ENCODE data around the gene ZBTB12. TPM values are rescaled to one million over a fixed set of nuclear protein-coding genes. Genes with fewer than 3 reads are reported as not detected.

Gene ZBTB12
- total RNA-seq, 2 donors from 2014 or later, result 25.4 to 29.9 TPM

DNA sequence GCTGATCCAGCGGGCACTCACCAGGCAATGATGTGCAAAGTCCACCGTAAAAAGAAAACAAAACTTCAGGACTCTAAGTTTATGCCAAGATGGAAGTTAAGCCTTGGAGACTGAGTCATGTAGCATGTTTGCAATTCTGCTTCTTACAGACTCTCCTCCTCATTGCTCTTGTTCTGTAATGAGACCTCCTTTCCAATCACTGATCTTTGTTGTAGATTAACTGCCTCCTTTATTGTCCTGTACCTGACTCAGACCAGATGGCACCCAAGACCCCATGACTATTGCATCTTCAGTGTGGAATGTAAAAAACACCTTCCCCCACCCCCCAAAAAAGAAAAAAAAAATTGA is 50.4 kb downstream of the ZBTB12 start:
- Histone ChIP-seq H3K4me3 (ENCODE audit: low read length) (no peak overlapping the region), H3K27me3 (ENCODE audit: control insufficient read depth, insufficient read depth, low read length, poor library complexity, severe bottlenecking) (no peaks in the 10 kb centered on the region), H3K9me3 (ENCODE audit: control insufficient read depth, low read length) (peaks cover 9% of the 10 kb centered on the region), H3K9ac (ENCODE audit: extremely low read depth, low read length, poor library complexity, severe bottlenecking) (no peak overlapping the region), H3K4me1 (ENCODE audit: control insufficient read depth, insufficient read depth, low read length) (peaks cover 3% of the 10 kb centered on the region), H3K36me3 (ENCODE audit: control insufficient read depth, insufficient read depth, low read length) (peaks cover 4% of the 10 kb centered on the region), H3K27ac (ENCODE audit: low read depth, low read length) (no peak overlapping the region)
- 99 to 100% methylated on average over 2 of the region's 2 CpGs for WGBS, 2 experiments (ENCODE audit: insufficient coverage in 1 of 2, insufficient read length in 1 of 2)
- Mint-ChIP-seq H3K4me1 (peaks cover 7% of the 10 kb centered on the region), H3K9me3 (peaks cover 24% of the 10 kb centered on the region), H3K27me3 (ENCODE audit: insufficient read depth) (peaks cover 6% of the 10 kb centered on the region), H3K4me3 (peak overlapping the region; percentile 20), H3K36me3 (ENCODE audit: low read depth) (peaks cover 15% of the 10 kb centered on the region), H3K27ac (peak overlapping the region; percentile 67)
- TF ChIP-seq, protein P1, sequence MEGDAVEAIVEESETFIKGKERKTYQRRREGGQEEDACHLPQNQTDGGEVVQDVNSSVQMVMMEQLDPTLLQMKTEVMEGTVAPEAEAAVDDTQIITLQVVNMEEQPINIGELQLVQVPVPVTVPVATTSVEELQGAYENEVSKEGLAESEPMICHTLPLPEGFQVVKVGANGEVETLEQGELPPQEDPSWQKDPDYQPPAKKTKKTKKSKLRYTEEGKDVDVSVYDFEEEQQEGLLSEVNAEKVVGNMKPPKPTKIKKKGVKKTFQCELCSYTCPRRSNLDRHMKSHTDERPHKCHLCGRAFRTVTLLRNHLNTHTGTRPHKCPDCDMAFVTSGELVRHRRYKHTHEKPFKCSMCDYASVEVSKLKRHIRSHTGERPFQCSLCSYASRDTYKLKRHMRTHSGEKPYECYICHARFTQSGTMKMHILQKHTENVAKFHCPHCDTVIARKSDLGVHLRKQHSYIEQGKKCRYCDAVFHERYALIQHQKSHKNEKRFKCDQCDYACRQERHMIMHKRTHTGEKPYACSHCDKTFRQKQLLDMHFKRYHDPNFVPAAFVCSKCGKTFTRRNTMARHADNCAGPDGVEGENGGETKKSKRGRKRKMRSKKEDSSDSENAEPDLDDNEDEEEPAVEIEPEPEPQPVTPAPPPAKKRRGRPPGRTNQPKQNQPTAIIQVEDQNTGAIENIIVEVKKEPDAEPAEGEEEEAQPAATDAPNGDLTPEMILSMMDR (conservative IDR thresholded peaks at IDR 0.05), result no peak
- DNase-seq, result no peak

DNA sequence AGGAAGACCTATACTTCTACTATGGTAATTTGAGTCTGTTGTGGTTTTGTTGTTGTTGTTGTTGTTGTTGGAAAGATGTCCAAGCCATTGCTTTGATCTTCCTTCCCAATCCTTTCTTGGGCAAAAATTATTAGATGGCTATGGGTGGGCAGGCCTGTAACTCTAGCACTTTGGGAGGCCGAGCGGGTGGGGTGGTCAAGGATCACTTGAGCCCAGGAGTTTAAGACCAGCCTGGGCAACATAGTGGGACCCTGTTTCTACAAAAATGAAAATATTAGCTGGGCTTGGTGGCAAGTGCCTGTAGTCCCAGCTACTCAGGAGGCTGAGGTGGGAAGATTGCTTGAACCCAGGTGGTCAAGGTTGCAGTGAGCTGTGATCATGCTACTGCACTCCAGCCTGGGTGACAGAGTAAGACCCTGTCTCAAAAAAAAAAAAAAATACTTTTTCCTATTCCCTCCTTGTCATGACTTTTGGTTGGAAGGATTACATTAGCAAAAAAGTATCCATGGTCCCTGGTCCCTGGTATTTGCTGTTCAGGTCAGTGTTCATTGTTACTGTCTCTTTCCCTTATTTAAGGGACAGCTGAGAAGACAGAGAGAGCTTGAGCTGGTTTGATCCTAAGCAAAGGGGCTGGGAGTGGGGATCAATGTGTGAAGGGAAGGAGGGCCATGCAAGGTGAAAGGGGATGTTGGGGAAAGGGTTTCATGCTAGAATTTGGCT is 51.0 kb downstream of the ZBTB12 start:
- H3K9me3 ChIP-seq (ENCODE audit: control insufficient read depth, low read length), result peaks cover 9% of the 10 kb centered on the region
- H3K9me3 Mint-ChIP-seq, result peaks cover 24% of the 10 kb centered on the region
- no peak overlapping the region for H3K9ac ChIP-seq (ENCODE audit: extremely low read depth, low read length, poor library complexity, severe bottlenecking)
- DNase-seq, result no peak
- H3K27me3 ChIP-seq (ENCODE audit: control insufficient read depth, insufficient read depth, low read length, poor library complexity, severe bottlenecking), result no peaks in the 10 kb centered on the region
- H3K4me1 ChIP-seq (ENCODE audit: control insufficient read depth, insufficient read depth, low read length), result peaks cover 3% of the 10 kb centered on the region
- H3K27me3 Mint-ChIP-seq (ENCODE audit: insufficient read depth), result peaks cover 6% of the 10 kb centered on the region
- no peak overlapping the region for H3K4me3 ChIP-seq (ENCODE audit: low read length)
- peak overlapping the region; percentile 67 for H3K27ac Mint-ChIP-seq
- H3K4me3 Mint-ChIP-seq, result peak overlapping the region; percentile 20
- peaks cover 15% of the 10 kb centered on the region for H3K36me3 Mint-ChIP-seq (ENCODE audit: low read depth)
- TF ChIP-seq, protein P1 (conservative IDR thresholded peaks at IDR 0.05), result no peak
- H3K4me1 Mint-ChIP-seq, result peaks cover 7% of the 10 kb centered on the region
- peaks cover 4% of the 10 kb centered on the region for H3K36me3 ChIP-seq (ENCODE audit: control insufficient read depth, insufficient read depth, low read length)
- no peak overlapping the region for H3K27ac ChIP-seq (ENCODE audit: low read depth, low read length)
- 95 to 100% methylated on average over 2 of the region's 2 CpGs for WGBS, 2 experiments (ENCODE audit: insufficient coverage in 1 of 2, insufficient read length in 1 of 2)

Other genes with a start within 250 kb of the ZBTB12 start
- gene BAG6, start 249.4 kb downstream of the ZBTB12 start, total RNA-seq, result 100 to 1,000 TPM; 413 to 428 TPM
- 1 to 10 TPM; 1.6 to 3.2 TPM for gene APOM, start 246.2 kb downstream of the ZBTB12 start, total RNA-seq
- 10 to 100 TPM; 14.0 to 14.9 TPM for gene C6orf47, start 241.3 kb downstream of the ZBTB12 start, total RNA-seq
- 10 to 100 TPM; 16.1 to 21.3 TPM for gene GPANK1, start 237.1 kb downstream of the ZBTB12 start, total RNA-seq
- 100 to 1,000 TPM; 155 to 171 TPM for gene CSNK2B, start 236.0 kb downstream of the ZBTB12 start, total RNA-seq
- 10 to 100 TPM; 13.9 to 17.0 TPM for gene LY6G5B, start 232.1 kb downstream of the ZBTB12 start, total RNA-seq
- gene LY6G5C, start 221.0 kb downstream of the ZBTB12 start, total RNA-seq, result 1 to 10 TPM in 1 of 2 donors, under 1 TPM in 1; 0.93 to 2.0 TPM
- 10 to 100 TPM; 38.3 to 59.5 TPM for gene ABHD16A, start 198.8 kb downstream of the ZBTB12 start, total RNA-seq
- gene LY6G6F, start 195.2 kb downstream of the ZBTB12 start, total RNA-seq, result not detected
- not detected for gene LY6G6D, start 186.7 kb downstream of the ZBTB12 start, total RNA-seq
- gene LY6G6C, start 180.3 kb downstream of the ZBTB12 start, total RNA-seq, result under 1 TPM; 0.29 to 0.38 TPM
- gene MPIG6B, start 178.7 kb downstream of the ZBTB12 start, total RNA-seq, result not detected
- 100 to 1,000 TPM; 150 to 153 TPM for gene DDAH2, start 172.8 kb downstream of the ZBTB12 start, total RNA-seq
- 100 to 1,000 TPM; 289 to 380 TPM for gene CLIC1, start 165.6 kb downstream of the ZBTB12 start, total RNA-seq
- 10 to 100 TPM; 35.7 to 57.2 TPM for gene MSH5, start 162.1 kb downstream of the ZBTB12 start, total RNA-seq
- gene SAPCD1, start 139.4 kb downstream of the ZBTB12 start, total RNA-seq, result 1 to 10 TPM; 7.9 to 8.4 TPM
- under 1 TPM; 0.64 to 0.95 TPM for gene VWA7, start 124.8 kb downstream of the ZBTB12 start, total RNA-seq
- gene VARS1, start 106.3 kb downstream of the ZBTB12 start, total RNA-seq, result 10 to 100 TPM; 81.4 to 83.1 TPM
- 100 to 1,000 TPM; 106 to 119 TPM for gene LSM2, start 95.1 kb downstream of the ZBTB12 start, total RNA-seq
- 1 to 10 TPM; 1.2 to 1.5 TPM for gene HSPA1L, start 86.8 kb downstream of the ZBTB12 start, total RNA-seq
- gene HSPA1A, start 86.5 kb downstream of the ZBTB12 start, total RNA-seq, result 10 to 100 TPM; 53.1 to 62.6 TPM
- gene HSPA1B, start 74.3 kb downstream of the ZBTB12 start, total RNA-seq, result 10 to 100 TPM; 61.8 to 83.9 TPM
- 10 to 100 TPM; 42.4 to 50.7 TPM for gene NEU1, start 39.3 kb downstream of the ZBTB12 start, total RNA-seq
- 1 to 10 TPM; 1.3 to 3.6 TPM for gene SLC44A4, start 23.1 kb downstream of the ZBTB12 start, total RNA-seq
- gene EHMT2, start 4.4 kb downstream of the ZBTB12 start, total RNA-seq, result 100 to 1,000 TPM; 113 to 121 TPM
- gene C2, start 25.6 kb upstream of the ZBTB12 start, total RNA-seq, result 1 to 10 TPM in 1 of 2 donors, under 1 TPM in 1; 0.29 to 1.0 TPM
- under 1 TPM; 0.51 to 0.66 TPM for gene CFB, start 44.0 kb upstream of the ZBTB12 start, total RNA-seq
- gene NELFE, start 56.9 kb upstream of the ZBTB12 start, total RNA-seq, result 100 to 1,000 TPM in 1 of 2 donors, 10 to 100 TPM in 1; 90.3 to 132 TPM
- gene SKIC2, start 57.1 kb upstream of the ZBTB12 start, total RNA-seq, result 100 to 1,000 TPM in 1 of 2 donors, 10 to 100 TPM in 1; 95.8 to 103 TPM
- gene DXO, start 70.1 kb upstream of the ZBTB12 start, total RNA-seq, result 10 to 100 TPM; 19.2 to 22.3 TPM
- gene C4A, start 80.0 kb upstream of the ZBTB12 start, total RNA-seq, result 1 to 10 TPM; 4.5 to 6.2 TPM
- gene C4B, start 112.7 kb upstream of the ZBTB12 start, total RNA-seq, result 1 to 10 TPM; 3.7 to 5.5 TPM
- gene CYP21A2, start 136.3 kb upstream of the ZBTB12 start, total RNA-seq, result under 1 TPM in 1 of 2 donors, not detected in 1; 0.35 TPM
- 1 to 10 TPM; 4.0 to 9.3 TPM for gene TNXB, start 207.3 kb upstream of the ZBTB12 start, total RNA-seq
- gene ATF6B, start 226.2 kb upstream of the ZBTB12 start, total RNA-seq, result 10 to 100 TPM; 54.5 to 60.3 TPM
- 1 to 10 TPM; 9.2 to 9.6 TPM for gene FKBPL, start 228.2 kb upstream of the ZBTB12 start, total RNA-seq
- 1 to 10 TPM; 2.0 to 3.0 TPM for gene PRRT1, start 249.9 kb upstream of the ZBTB12 start, total RNA-seq